ENCODE measurements around the gene EPG5. TPM values are rescaled to one million over a fixed set of nuclear protein-coding genes. Genes with fewer than 3 reads are reported as not detected.

Gene EPG5
- total RNA-seq, 2 experiments from 2014 or later = 4.8 to 8.7 TPM

GRCh38 chr18:45939236-45939635 is 27.9 kb downstream of the EPG5 start:
- TF ChIP-seq, protein P1, sequence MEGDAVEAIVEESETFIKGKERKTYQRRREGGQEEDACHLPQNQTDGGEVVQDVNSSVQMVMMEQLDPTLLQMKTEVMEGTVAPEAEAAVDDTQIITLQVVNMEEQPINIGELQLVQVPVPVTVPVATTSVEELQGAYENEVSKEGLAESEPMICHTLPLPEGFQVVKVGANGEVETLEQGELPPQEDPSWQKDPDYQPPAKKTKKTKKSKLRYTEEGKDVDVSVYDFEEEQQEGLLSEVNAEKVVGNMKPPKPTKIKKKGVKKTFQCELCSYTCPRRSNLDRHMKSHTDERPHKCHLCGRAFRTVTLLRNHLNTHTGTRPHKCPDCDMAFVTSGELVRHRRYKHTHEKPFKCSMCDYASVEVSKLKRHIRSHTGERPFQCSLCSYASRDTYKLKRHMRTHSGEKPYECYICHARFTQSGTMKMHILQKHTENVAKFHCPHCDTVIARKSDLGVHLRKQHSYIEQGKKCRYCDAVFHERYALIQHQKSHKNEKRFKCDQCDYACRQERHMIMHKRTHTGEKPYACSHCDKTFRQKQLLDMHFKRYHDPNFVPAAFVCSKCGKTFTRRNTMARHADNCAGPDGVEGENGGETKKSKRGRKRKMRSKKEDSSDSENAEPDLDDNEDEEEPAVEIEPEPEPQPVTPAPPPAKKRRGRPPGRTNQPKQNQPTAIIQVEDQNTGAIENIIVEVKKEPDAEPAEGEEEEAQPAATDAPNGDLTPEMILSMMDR (conservative IDR thresholded peaks at IDR 0.05; ENCODE audit: low read length) = no peak
- no peak for TF ChIP-seq EZH2phosphoT487 (IDR thresholded peaks at IDR 0.05; ENCODE audit: borderline replicate concordance, low read depth, low read length)
- Histone ChIP-seq H3K36me3 (ENCODE audit: insufficient read depth, low read length) (peaks cover 6% of the 10 kb centered on the region; the same call in 1 of the 2 replicates), H3K9me2 (ENCODE audit: insufficient read depth, low read length) (no peaks in the 10 kb centered on the region), H3K9me3 (ENCODE audit: low read length) (no peaks in the 10 kb centered on the region), H2AFZ (ENCODE audit: low read length) (no peak overlapping the region), H3K4me3 (ENCODE audit: low read depth, low read length, poor library complexity, severe bottlenecking) (no peak overlapping the region), H4K20me1 (ENCODE audit: insufficient read depth, low read length) (no peaks in the 10 kb centered on the region), H3K4me2 (ENCODE audit: low read length) (no peak overlapping the region), H3K4me1 (ENCODE audit: insufficient read depth, low read length, poor library complexity, severe bottlenecking) (no peaks in the 10 kb centered on the region), H3K79me2 (ENCODE audit: insufficient read depth, low read depth, low read length) (no peaks in the 10 kb centered on the region), H3K27ac (ENCODE audit: low read depth, low read length, poor library complexity, severe bottlenecking) (no peak overlapping the region)
- intact Hi-C loops (cut with micrococcal nuclease; ENCODE audit: unreplicated experiment) = no loop called here
- ChIA-PET POLR2A (no interaction called here), CTCF (ENCODE audit: unreplicated experiment) (no interaction called here)
- BruUV-seq (replicated peaks) = no TSS peak
- DNase-seq (ENCODE audit: low spot score) = no peak

GRCh38 chr18:45938488-45938935 is 28.6 kb downstream of the EPG5 start:
- H2AFZ ChIP-seq (ENCODE audit: low read length) = no peak overlapping the region
- BruUV-seq (replicated peaks) = no TSS peak
- CTCF ChIA-PET (ENCODE audit: unreplicated experiment) = no interaction called here
- H3K27ac ChIP-seq (ENCODE audit: low read depth, low read length, poor library complexity, severe bottlenecking) = no peak overlapping the region
- POLR2A ChIA-PET = no interaction called here
- H3K4me2 ChIP-seq (ENCODE audit: low read length) = no peak overlapping the region
- DNase-seq (ENCODE audit: low spot score) = no peak
- H3K9me3 ChIP-seq (ENCODE audit: low read length) = no peaks in the 10 kb centered on the region
- no peaks in the 10 kb centered on the region for H3K4me1 ChIP-seq (ENCODE audit: insufficient read depth, low read length, poor library complexity, severe bottlenecking)
- peaks cover 6% of the 10 kb centered on the region; the same call in 1 of the 2 replicates for H3K36me3 ChIP-seq (ENCODE audit: insufficient read depth, low read length)
- no peaks in the 10 kb centered on the region for H3K79me2 ChIP-seq (ENCODE audit: insufficient read depth, low read depth, low read length)
- no peaks in the 10 kb centered on the region for H4K20me1 ChIP-seq (ENCODE audit: insufficient read depth, low read length)
- TF ChIP-seq, protein P1 (conservative IDR thresholded peaks at IDR 0.05; ENCODE audit: low read length) = no peak
- TF ChIP-seq EZH2phosphoT487 (IDR thresholded peaks at IDR 0.05; ENCODE audit: borderline replicate concordance, low read depth, low read length) = no peak
- intact Hi-C loops (cut with micrococcal nuclease; ENCODE audit: unreplicated experiment) = no loop called here
- no peak overlapping the region for H3K4me3 ChIP-seq (ENCODE audit: low read depth, low read length, poor library complexity, severe bottlenecking)
- H3K9me2 ChIP-seq (ENCODE audit: insufficient read depth, low read length) = no peaks in the 10 kb centered on the region

- TF ChIP-seq, protein P1 (conservative IDR thresholded peaks at IDR 0.05; ENCODE audit: low read length) = no peak
- TF ChIP-seq EZH2phosphoT487 (IDR thresholded peaks at IDR 0.05; ENCODE audit: borderline replicate concordance, low read depth, low read length) = no peak
- BruUV-seq (replicated peaks) = no TSS peak
- H3K4me3 ChIP-seq (ENCODE audit: low read depth, low read length, poor library complexity, severe bottlenecking) = no peak overlapping the region
- no peaks in the 10 kb centered on the region for H3K9me3 ChIP-seq (ENCODE audit: low read length)
- no peak overlapping the region for H3K27ac ChIP-seq (ENCODE audit: low read depth, low read length, poor library complexity, severe bottlenecking)
- H3K36me3 ChIP-seq (ENCODE audit: insufficient read depth, low read length) = no peaks in the 10 kb centered on the region
- no peaks in the 10 kb centered on the region for H3K79me2 ChIP-seq (ENCODE audit: insufficient read depth, low read depth, low read length)
- H3K4me1 ChIP-seq (ENCODE audit: insufficient read depth, low read length, poor library complexity, severe bottlenecking) = no peaks in the 10 kb centered on the region
- no peak overlapping the region for H2AFZ ChIP-seq (ENCODE audit: low read length)
- H4K20me1 ChIP-seq (ENCODE audit: insufficient read depth, low read length) = no peaks in the 10 kb centered on the region
- intact Hi-C loops (cut with micrococcal nuclease; ENCODE audit: unreplicated experiment) = no loop called here
- H3K9me2 ChIP-seq (ENCODE audit: insufficient read depth, low read length) = no peaks in the 10 kb centered on the region
- ChIA-PET CTCF (ENCODE audit: unreplicated experiment) (no interaction called here), POLR2A (no interaction called here)
- no peak for DNase-seq (ENCODE audit: low spot score)
- no peak overlapping the region for H3K4me2 ChIP-seq (ENCODE audit: low read length)
Observed at GRCh38 chr18:45935591-45936335, 31.4 kb downstream of the EPG5 start.
